SK-N-DZ (cell line): ENCODE measurements around the gene IL16.

Experiments used
- DNase-seq: peaks from one replicate; pipeline ENCODE4 v3.0.0-alpha.2; 2015; ENCODE audit warnings: low spot score

IL16 gene

GRCh38 chr15:81274255-81274654, 77.6 kb downstream of the IL16 start:
- no peak for DNase-seq

GRCh38 chr15:81274931-81275707, 78.4 kb downstream of the IL16 start:
- DNase-seq, result peak; percentile 64

- no peak for DNase-seq
Measured at GRCh38 chr15:81275711-81276392, 79.2 kb downstream of the IL16 start.

- no peak for DNase-seq
Measured at GRCh38 chr15:81276967-81277366, 80.3 kb downstream of the IL16 start.

- no peak for DNase-seq
Measured at GRCh38 chr15:81277851-81278250, 81.2 kb downstream of the IL16 start.

- DNase-seq, result no peak
Measured at GRCh38 chr15:81278306-81279029, 81.8 kb downstream of the IL16 start.

GRCh38 chr15:81279621-81280485, 83.2 kb downstream of the IL16 start:
- no peak for DNase-seq

- no peak for DNase-seq
Measured at GRCh38 chr15:81280696-81281455, 84.2 kb downstream of the IL16 start.

- no peak for DNase-seq
Measured at GRCh38 chr15:81281456-81281735, 84.7 kb downstream of the IL16 start.

- no peak for DNase-seq
Measured at GRCh38 chr15:81281766-81282605, 85.3 kb downstream of the IL16 start.

- DNase-seq, result no peak
Measured at GRCh38 chr15:81282606-81282895, 85.9 kb downstream of the IL16 start.

- DNase-seq, result no peak
Measured at GRCh38 chr15:81282911-81283310, 86.2 kb downstream of the IL16 start.

- no peak for DNase-seq
Measured at GRCh38 chr15:81284256-81285031, 87.8 kb downstream of the IL16 start.

- no peak for DNase-seq
Measured at GRCh38 chr15:81285461-81285860, 88.8 kb downstream of the IL16 start.

GRCh38 chr15:81286621-81287121, 90.0 kb downstream of the IL16 start:
- DNase-seq, result no peak

- no peak for DNase-seq
Measured at GRCh38 chr15:81288040-81288439, 91.4 kb downstream of the IL16 start.

GRCh38 chr15:81288616-81289015, 91.9 kb downstream of the IL16 start:
- DNase-seq, result no peak

GRCh38 chr15:81289910-81290309, 93.2 kb downstream of the IL16 start:
- no peak for DNase-seq

GRCh38 chr15:81291916-81292522, 95.3 kb downstream of the IL16 start:
- peak; percentile 11 for DNase-seq
